ENCODE measurements around the gene GNAI3.
A peak's percentile ranks its signal among the peaks of the same experiment; 100 is the strongest.

DNA sequence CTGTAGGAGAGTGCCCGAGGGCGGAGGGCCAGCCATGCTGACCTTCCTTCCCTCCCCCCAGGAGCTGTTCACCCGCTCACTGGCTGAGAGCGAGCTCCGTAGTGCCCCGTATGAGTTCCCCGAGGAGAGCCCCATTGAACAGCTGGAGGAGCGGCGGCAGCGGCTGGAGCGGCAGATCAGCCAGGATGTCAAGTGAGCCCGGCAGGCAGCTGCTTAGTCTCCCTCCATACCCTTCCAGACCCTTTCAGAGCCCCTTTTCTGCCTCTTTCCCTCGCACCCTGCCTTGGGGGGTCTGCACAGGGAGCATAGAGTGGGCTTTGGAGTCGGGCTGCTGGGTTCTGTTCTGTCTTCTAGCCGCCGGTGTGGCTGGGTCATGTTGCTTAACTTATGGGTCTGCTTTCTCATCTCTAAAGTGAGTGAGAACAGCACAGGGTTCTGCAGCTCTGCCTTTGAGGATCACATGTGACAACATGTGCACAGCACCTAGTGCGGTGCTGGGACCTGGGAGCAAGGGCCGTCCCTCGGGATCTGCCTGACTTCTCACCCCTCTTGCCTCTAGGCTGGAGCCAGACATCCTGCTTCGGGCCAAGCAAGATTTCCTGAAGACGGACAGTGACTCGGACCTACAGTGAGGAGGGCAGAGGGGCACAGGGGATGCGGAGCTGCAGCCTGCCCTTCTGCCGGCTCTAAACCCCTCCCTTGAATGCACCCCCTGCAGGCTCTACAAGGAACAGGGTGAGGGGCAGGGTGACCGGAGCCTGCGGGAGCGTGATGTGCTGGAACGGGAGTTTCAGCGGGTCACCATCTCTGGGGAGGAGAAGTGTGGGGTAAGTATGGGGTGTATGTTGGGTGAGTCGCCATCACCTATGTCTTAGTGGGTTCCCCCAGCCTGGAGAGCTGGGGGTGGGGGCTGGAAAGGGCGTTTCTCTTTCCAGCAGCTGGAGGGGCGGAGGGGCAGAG lies 77.5 kb downstream of the GNAI3 start:
- no peak for TF ChIP-seq POLR2A (IDR thresholded peaks at IDR 0.05)
- TF ChIP-seq POLR2AphosphoS5 (IDR thresholded peaks at IDR 0.05; ENCODE audit: insufficient read depth in 1 of 2, low read depth in 1 of 2) = peak in 1 of 2 donors; percentile 10

Measured in vagina (tissue), 2 donors.